Keratinocyte (primary cell): ENCODE results near the gene RFC5.

Experiments
- CTCF ChIP-seq, 3 experiments: IDR thresholded peaks in 1 of 3; conservative IDR thresholded peaks in 1 of 3; optimal IDR thresholded peaks in 1 of 3; 2 replicates in 2 of 3; 3 replicates in 1 of 3; pipeline versions ENCODE3 to v1.5.1; 2011; ENCODE audit warnings: low read length in 3 of 3, mild to moderate bottlenecking in 3 of 3, moderate library complexity in 2 of 3, control low read depth in 1 of 3, inconsistent platforms in 1 of 3; ENCODE audit not compliant: insufficient read depth in 2 of 3; ENCODE audit errors: extremely low read depth in 1 of 3
- EZH2 ChIP-seq: IDR thresholded peaks from one replicate; pipeline ENCODE4 v1.6.1; 2012; ENCODE audit warnings: inconsistent platforms, mild to moderate bottlenecking, low read length, moderate library complexity

- TF ChIP-seq CTCF (optimal IDR thresholded peaks at IDR 0.05 in 1 of 3, IDR thresholded peaks at IDR 0.05 in 1 of 3, conservative IDR thresholded peaks at IDR 0.05 in 1 of 3; ENCODE audit: extremely low read depth in 1 of 3, insufficient read depth in 2 of 3, low read length in 3 of 3) (no peak), EZH2 (no peak)
These were observed 48.2 kb upstream of the RFC5 start for GRCh38 chr12:117968151-117968789.
